COLO668 (cell line): ENCODE data around the gene HFE.
A peak's percentile ranks its signal among the peaks of the same experiment; 100 is the strongest.
"Not testable (repeated sequence)": the region's sequence is repeated elsewhere in the genome, so short reads cannot be mapped to it uniquely, and the experiment has no call there.

Experiments
- DNase-seq: peaks from one replicate; lab custom pipeline; 2025; ENCODE audit not compliant: unreplicated experiment; lab: John Stamatoyannopoulos, UW

Gene HFE, protein sequence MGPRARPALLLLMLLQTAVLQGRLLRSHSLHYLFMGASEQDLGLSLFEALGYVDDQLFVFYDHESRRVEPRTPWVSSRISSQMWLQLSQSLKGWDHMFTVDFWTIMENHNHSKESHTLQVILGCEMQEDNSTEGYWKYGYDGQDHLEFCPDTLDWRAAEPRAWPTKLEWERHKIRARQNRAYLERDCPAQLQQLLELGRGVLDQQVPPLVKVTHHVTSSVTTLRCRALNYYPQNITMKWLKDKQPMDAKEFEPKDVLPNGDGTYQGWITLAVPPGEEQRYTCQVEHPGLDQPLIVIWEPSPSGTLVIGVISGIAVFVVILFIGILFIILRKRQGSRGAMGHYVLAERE

DNA sequence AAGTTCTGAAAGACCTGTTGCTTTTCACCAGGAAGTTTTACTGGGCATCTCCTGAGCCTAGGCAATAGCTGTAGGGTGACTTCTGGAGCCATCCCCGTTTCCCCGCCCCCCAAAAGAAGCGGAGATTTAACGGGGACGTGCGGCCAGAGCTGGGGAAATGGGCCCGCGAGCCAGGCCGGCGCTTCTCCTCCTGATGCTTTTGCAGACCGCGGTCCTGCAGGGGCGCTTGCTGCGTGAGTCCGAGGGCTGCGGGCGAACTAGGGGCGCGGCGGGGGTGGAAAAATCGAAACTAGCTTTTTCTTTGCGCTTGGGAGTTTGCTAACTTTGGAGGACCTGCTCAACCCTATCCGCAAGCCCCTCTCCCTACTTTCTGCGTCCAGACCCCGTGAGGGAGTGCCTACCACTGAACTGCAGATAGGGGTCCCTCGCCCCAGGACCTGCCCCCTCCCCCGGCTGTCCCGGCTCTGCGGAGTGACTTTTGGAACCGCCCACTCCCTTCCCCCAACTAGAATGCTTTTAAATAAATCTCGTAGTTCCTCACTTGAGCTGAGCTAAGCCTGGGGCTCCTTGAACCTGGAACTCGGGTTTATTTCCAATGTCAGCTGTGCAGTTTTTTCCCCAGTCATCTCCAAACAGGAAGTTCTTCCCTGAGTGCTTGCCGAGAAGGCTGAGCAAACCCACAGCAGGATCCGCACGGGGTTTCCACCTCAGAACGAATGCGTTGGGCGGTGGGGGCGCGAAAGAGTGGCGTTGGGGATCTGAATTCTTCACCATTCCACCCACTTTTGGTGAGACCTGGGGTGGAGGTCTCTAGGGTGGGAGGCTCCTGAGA, at the start of gene HFE:
HFE (plus strand) TSS at position 146 of the 832 bp plus-strand sequence; CDS start at position 158, 12 bp downstream.
- DNase-seq = peak; percentile 33

DNA sequence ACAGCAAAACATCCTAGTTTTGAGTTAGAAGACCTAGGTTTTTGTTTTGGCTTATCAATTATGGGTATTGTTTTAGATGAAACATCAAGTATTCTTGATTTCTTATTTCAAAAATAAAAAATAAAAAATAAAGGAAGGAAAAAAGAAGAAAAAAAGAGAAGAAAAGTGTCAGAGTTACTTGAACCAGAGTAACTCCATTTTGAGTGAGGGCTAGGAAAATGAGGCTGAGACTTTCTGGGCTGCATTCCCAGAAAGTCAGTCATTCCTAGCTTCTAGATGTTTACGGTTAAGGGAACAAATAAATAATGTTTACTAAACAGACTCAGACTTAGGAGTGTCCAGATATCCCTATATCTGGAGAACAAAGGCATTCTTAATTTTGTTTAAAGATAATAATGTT, 45.3 kb upstream of the HFE start:
- no peak for DNase-seq

DNA sequence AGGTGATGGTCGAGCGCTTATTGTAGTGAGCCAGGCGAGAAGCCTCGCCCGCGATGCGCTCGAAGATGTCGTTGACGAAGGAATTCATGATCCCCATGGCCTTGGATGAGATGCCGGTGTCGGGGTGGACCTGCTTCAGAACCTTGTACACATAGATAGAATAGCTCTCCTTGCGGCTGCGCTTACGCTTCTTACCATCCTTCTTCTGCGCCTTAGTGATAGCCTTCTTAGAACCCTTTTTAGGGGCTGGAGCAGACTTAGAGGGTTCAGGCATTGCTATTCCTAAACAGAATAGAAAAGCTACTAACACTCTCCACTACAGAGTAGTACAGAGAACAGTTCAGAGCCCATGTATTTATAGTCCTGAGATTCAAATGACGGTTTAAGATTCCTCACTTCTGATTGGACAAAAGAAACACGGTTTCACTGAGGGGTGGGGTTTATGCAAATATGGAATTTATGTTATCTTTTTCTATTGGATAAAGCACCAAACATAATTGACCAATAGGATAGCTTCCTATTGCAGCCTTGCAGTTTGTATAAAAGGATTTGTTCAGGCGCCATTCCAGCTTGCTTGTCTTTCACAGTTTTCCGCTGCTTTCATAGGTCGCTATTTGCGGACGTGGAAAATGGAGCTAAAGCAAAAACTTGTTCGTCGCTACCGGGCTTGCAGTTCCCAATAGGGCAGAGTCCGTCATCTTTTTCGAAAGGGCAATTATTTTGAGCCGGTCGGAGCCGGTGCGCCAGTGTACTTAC, 43.7 kb upstream of the HFE start:
- DNase-seq = peak; percentile 69

DNA sequence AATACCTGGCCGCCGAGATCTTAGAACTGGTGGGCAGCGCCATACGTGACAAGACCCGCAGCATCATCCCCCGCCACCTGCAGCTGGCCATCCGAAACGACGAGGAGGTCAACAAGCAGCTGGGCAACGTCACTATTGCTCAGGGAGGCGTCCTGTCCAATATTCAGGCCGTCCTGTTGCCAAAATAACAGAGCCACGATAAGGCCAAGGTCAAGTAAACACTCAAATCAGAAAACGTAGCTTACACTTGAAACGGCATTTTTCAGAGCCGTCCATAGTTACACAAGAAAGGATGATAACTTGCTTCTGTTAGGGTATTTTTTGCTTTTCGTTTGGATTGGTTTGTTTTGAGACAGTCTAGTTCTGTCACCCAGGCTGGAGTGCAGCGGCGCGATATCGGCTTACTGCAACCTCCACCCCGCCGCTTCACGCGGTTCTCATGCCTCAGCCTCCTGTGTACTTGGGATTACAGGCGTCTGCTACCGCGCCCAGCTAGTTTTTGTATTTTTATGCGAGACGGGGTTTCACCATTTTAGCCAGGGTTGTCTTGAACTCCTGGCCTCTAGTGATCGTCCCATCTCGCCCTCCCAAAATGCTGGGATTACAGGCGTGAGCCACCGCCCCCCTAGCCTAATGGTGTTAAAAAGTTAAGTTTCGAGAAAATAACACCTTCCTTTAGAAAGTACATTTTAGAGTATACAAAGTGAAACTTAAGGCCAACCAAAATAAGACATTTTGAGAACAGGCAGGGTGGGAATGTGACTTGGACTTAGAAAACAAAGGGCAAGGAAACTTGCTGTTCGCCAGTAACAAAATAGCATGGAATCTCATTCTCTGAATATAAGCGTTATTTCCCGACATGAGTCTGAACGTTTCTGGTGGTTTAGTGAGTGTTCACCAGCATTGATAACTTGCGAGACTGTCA, 42.8 kb upstream of the HFE start:
- DNase-seq = peak; percentile 69

DNA sequence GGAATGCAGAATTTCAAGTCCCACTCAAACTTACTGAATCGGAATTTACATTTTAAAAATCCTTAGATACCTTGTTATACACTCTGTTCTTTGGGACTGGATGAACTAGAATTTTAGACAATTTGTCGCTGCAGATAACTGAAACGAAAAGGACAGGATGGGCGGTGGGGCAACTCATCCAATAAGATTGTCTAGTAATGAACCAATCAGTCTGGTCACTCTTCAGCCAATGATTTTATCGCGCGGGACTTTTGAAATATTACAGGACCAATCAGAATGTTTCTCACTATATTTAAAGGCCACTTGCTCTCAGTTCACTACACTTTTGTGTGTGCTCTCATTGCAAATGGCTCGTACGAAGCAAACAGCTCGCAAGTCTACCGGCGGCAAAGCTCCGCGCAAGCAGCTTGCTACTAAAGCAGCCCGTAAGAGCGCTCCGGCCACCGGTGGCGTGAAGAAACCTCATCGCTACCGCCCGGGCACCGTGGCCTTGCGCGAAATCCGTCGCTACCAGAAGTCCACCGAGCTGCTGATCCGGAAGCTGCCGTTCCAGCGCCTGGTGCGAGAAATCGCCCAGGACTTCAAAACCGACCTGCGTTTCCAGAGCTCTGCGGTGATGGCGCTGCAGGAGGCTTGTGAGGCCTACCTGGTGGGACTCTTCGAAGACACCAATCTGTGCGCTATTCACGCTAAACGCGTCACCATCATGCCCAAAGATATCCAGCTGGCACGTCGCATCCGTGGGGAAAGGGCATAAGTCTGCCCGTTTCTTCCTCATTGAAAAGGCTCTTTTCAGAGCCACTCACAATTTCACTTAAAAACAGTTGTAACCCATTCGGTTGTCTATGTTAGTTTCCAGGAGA, 41.9 kb upstream of the HFE start:
- peak; percentile 75 for DNase-seq

DNA sequence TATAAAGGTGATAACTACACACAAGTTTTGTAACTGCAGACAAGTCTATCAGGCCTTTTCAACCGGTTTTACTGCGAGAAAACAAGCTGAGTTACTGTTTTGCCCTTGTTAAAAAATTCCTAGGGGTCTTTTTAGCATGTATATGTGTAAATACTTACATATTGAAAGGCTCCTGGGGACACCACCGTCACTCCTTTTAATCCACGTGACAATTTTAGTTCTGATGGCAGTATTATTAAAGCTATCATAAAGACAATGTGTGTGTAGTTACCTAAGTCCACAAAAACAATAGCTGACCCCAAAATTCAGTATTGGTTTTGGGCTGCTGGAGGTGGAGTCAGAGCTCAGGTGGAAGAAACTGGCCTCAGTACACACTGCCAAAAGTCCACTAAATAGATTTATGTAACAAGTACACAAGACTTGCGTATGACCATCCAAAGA, 41.3 kb upstream of the HFE start:
- peak; percentile 13 for DNase-seq

DNA sequence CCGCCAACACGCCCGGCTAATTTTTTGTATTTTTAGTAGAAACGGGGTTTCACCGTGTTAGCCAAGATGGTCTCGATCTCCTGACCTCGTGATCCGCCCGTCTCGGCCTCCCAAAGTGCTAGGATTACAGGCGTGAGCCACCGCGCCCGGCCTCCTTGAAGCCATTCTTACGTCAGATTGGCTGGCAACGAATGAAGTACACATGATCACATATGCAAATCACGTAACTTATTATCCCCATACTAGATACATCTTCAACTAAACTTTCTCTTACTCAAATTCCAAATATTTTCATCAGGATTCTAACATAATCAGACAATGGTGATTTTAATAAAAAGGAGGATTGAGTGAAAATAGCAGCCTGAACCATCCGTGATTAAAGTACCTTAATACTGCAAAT, 39.9 kb upstream of the HFE start:
- not testable (repeated sequence) for DNase-seq

DNA sequence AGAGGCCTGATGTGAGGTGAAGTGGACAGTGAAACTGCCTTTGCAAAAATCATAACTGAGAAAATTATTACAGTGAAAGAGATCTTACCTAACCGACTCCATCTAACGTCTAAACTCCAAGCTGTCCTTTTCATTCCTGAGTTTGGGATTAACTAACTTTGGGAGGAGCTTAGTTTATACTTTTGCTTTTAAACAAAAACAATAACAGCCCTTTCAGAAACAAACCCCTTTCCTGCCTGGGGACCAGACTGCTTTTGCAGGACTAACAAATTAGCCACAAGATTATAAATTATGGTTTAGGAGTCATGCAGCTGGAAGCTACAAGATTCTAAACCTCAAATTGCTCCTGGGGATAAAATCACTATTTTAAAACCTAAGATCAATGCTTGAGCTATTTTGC, 38.6 kb upstream of the HFE start:
- no peak for DNase-seq

DNA sequence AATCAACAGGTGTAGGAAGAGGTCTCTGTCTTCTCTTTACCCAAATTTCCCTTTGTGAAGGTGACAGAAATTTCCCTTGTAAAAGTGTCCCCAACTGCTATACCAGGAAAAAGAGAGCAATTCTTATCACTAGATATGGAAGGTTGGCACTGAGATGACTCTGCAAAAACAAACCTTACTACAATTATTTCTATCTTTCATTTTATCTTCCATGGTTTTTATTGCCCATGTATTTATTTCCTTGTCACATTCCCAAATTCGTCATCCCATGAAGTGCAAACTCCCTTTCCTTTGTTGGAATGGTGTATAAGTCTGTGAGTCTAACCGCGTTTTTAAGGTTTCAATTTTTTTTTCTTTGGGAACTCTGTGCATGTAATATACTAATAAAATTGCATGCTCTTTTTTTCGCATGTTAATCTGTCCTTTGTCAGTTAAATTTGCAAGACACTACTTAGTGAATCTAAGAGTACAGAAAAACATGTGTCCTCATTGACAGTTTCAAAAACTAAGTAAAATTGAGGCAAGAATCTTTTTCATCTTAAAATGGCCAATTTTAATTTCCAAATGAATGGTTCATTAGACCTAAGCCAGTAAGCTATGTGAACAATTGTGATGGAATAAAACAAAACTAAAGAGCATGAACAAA, 35.4 kb upstream of the HFE start:
- no peak for DNase-seq

DNA sequence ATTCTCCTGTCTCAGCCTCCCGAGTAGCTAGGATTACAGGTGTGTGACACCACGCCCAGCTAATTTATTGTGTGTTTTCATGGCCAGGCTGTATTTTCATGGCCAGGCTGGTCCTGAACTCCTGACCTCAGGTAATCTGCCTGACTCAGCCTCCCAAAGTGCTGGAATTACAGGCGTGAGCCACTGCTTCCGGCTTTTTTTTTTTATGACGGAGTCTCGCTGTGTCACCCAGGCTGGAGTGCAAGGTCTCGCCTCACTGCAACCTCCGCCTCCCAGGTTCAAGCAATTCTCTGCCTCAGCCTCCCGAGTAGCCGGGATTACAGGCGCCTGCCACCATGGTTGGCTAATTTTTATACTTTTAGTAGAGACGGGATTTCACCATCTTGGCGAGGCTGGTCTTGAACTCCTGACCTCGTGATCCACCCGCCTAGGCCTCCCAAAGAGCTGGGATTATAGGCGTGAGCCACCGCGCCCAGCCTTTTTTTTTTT, 34.4 kb upstream of the HFE start:
- not testable (repeated sequence) for DNase-seq

DNA sequence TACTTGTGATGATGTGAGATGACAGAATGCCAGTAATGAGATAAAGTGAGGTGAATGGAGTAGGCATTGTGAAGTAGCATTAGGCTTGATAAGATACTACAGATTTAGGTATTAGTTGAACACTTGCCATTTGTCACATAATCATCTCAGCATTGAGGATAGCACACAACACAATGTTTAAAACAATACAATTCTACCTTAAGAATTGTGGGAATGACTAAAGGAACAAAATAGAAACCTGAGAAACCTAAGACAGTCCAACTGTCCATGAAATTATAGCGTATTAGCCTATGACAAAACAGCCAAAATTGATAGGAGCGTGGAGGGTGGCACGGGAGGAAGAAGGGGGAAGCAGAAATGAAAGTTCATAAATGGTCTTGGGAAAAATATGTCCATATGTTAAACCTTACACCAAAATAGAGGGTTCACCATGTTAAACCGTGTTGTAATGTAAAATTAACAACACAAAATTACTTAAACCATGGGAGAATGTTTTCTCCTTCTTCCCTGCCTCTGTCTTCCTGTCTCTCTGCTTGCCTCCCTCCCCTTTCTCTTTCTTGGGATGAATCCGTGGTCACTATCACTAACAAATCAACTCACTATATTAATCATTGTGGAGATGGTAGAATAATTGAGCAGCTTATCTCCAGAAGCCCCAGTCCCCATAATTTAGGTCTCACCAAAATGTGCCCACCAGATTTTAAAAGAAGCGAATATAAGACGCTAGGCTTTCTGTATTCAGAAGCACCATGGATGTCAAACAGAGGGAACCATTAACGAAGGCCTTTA, 33.0 kb upstream of the HFE start:
- no peak for DNase-seq

DNA sequence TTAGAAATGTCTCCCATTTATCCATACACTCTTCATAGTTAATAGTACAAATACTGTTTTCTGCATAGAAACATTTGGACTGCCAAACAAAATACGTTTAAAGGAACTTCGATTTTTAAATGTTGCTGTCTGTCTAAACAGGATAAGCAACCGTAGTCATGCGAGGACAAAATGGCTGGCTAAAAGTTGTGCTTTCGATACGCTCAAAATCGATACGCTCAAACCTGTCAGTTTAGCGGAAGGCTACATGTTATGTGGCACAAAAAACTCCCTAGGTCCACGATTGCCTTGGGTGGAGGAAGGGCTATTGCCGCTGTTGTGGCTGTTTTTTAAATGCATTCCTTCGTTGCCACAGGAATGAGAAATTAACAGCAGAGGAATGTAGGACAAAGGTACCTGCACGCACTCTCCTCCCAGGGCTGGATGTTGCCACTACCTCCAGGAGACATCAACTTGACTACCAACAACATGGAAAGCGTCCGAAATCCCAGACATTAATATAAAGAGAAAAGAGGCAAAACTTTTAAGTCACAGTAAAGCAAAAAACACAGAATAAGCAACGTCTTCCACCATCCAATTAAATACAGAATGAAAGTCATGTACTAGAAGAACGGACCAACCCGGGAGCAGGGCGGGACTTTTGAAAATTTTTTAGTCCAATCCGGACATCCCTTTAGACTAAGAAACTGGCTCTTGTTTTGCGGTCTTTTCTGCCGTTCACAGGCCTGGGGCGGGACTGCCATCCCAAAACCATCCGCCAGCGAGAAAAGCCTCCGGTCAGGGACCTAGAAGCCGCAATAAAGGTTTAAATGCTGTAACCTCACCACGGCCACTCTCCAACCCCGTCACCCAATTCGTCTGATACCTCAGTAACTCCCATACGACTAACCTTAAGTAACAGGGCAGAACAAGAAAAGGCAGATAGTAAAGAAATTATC, 32.2 kb upstream of the HFE start:
- DNase-seq = peak; percentile 60

DNA sequence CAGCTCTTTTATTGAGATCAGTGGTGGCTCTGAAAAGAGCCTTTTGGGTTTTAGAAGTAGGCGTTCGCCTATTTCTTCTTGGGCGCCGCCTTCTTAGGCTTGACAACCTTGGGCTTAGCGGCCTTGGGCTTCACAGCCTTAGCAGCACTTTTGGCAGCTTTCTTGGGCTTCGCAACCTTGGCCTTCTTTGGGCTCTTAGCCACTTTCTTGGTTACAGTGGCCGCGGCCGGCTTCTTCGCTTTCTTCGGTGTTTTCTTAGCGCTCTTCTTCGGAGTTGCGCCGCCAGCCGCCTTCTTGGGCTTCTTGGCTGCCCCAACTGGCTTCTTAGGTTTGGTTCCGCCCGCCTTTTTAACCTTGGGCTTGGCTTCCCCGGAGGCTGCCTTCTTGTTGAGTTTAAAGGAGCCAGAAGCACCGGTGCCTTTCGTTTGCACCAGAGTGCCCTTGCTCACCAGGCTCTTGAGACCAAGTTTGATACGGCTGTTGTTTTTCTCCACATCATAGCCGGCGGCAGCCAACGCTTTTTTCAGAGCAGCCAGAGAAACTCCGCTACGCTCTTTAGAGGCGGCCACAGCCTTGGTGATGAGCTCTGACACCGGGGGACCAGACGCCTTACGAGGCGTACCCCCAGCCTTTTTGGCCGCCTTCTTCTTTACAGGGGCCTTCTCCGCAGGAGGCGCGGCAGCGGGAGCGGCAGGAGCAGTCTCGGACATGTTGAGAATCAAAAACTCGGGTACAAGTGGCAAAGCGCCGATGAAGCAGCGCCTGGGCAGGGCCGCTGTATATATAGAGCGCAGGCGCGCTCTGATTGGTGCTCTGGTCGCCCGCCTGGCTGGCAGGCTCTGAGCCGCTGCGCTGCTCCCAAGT, 31.3 kb upstream of the HFE start:
- DNase-seq = peak; percentile 86

DNA sequence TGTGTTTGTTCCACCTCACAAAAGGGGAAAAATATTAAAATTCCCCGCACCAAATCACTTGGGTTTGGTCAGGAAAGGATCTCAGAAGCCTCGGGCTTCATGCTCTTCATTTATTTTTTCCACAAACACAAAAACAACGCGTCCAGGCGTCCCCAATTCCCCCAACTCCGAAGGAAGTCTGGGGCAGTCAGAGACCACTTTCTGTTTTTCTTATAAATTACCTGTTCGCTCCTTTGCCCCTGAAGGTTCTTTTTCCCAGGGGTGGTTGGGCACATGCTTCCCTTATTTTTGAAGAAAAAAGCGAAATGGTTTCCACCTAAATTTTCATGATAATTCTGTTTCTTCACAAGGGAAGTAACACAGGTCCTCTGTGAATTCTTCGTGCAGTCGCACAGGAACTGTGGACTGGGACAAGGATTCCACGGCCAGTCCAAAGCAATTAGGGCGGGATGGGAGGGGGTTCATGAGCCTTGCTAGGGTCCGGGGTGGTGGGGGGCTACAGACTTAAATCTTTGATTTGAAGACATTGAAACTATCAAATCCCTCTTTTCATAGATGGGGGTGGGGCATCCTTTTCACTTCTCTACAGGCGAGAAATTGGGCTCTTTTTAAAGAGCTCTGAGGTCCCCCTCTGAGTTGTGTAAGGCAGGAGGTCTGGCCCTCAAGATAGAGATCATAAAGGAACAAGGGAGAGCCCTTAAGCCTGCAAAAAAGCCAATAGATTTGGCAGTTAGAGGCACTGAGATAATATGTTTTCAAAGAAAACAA, 30.5 kb upstream of the HFE start:
- DNase-seq = peak; percentile 10

DNA sequence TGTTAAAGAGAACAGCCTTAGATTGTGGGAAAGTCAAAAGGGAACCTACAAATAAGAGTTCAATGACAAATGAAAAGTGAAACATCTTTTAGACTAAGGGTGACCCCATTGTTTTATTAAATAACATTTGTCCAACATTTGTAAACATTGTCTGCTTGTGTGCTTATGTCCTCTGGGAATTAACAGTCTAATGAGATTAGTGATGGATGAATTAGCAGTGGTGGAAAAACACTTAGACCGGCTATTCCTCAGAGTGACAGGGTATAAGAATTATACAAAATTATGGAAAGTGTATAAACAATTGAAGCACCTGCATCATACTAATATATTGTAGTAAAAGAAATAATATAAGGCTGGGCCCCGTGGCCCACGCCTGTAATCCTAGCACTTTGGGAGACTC, 29.3 kb upstream of the HFE start:
- DNase-seq = no peak
